NCI-H1694 treated with DMSO at 0.1 percent for 48 hours (cell line): ENCODE measurements around the gene UFM1.
"Not testable (repeated sequence)": the region's sequence is repeated elsewhere in the genome, so short reads cannot be mapped to it uniquely, and the experiment has no call there.

ENCODE experiments used
- DNase-seq: peaks from one replicate; lab custom pipeline; 2025; lab: John Stamatoyannopoulos, UW

The UFM1 gene

DNA sequence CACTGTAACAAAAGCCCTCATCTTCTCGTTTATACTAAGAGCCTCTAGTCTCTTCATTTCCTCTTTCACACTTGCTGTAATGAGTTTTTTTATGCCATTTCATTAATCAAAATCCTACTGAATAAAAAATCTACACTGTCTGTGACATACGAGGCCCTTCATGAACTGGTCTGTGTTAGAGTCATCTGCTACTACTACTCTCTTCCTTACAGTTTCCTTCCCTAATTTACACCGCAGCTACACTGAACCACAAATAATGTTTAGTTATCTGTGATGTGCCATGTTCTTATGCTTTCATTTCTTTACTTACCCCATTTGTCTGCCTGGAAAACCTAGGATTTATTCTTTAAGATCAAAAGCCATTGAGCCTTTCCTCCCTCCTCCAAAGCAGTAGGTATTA, 16.0 kb downstream of the UFM1 start:
- DNase-seq: no peak

DNA sequence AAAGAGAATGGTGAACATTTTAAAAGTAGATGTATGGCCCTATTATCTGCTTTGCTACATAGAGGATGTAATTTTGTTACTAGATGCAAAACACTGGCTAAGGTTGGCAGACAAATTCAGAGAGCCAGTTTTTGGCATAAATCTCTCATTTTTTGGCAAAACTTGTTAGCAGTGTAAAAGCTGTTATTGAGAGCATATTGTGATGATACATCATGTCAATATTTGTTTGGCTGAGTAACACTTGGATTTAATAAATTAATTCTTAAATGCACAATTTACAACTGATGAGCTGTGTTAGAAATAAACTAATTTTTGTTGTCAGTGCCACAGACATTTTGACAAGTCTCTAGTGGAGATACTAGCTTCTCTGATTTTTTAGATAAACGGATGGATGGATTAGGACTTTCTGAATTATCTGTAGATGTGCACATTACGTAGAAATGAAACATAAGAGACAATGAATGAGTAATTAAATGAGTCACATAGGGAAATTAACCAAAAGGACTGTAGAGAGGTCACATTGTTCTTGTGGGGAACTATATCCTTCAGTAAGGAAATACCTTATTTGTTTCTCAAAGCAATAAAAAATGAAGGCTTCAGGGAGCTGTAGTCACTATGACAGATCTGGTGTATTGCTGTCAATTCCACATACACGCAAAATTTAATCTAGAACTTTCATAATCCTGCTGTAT, 17.4 kb downstream of the UFM1 start:
- DNase-seq: no peak

DNA sequence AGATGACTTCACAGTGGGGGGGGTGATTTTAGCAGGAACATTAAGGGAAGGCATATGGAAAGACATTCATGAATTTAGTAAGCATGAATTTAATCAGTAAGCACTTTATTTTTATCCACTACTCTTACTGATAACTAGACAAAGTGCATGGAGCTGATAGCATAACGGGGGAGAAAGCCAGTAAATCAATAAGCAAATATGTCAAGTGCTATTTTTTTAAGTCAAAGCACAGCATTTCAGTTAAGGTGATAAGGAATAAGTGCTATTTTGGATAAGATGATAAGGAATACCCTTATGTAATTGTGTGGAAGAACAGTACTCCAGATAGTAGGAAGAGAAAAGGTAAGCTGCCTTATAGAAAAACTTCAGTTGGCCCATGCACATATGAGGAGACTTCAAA, 19.4 kb downstream of the UFM1 start:
- DNase-seq: no peak

DNA sequence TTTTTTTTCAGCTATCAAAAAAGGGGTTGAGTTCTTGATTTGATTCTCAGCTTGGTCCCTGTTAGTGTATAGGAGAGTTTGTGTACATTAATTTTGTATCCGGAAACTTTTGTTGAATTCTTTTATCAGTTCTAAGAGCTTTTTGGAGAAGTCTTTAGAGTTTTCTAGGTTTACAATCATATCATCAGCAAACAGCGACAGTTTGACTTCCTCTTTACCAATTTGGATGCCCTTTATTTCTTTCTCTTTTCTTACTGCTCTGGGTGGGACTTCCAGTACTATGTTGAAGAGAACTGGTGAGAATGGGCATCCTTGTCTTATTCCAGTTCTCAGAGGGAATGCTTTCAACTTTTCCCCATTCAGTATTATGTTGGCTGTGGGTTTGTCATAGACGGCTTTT, 20.4 kb downstream of the UFM1 start:
- not testable (repeated sequence) for DNase-seq

DNA sequence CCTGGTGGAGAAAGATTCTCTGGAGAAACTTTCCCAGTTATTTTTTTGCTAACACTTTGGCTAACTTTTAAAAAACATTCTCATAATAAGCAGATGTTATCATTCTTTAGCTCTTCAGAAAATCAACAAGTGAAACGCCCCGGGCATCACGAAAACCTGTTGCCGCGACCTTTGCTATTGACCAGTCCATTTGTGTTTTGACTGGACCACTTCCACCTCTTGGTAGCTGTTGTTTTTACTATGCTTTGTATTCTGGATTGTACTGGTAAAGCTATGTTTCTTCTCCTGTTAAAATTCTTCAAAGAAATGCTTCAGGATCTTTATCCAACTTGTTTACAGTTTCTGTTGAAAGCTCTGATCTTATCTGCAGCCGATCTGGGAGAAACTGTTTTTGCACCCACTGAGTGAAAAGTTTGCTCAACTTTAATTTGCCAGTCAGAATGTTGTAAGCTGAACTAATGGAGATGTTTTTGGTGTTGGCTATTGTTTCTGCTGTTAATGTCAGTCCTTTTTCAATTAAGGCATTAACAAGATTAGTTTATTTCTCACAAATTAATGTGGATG, 23.3 kb downstream of the UFM1 start:
- DNase-seq: no peak

DNA sequence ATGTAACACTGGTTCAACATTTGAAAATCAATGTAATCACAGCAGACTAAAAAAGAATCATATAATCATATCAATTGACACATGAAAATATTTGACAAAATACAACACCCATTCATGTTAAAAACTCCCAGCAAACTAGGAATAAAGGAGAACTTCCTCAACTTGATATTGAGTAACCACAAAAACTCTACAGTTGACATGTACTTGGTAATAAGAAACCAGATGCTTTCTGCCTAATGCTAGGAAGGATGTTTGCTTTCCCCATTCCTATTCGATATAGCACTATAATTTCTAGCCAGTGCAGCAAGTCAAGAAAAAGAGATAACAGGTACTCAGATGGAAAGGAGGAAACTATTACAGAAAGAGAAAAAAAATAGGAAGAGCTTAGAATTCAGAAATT, 26.9 kb downstream of the UFM1 start:
- DNase-seq: no peak

DNA sequence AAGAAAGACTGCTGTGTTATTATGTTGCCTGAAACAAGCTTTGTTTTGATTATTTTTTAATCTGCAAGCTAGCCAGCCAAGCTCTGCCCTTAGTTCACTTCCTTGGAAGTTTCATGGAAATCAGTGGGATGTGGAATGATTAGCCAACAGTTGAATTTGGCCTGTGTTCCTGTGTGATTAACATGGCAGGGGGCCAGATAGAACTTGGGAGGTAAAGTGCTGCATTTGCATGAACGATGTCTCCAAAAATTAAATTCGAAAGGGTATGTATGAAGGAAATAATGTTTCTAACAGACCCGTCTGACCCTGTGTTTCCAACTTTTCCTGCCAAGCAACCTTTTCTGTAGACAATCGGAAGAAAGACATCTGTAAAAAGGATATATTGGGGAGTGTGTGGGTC, 32.2 kb downstream of the UFM1 start:
- DNase-seq: no peak

DNA sequence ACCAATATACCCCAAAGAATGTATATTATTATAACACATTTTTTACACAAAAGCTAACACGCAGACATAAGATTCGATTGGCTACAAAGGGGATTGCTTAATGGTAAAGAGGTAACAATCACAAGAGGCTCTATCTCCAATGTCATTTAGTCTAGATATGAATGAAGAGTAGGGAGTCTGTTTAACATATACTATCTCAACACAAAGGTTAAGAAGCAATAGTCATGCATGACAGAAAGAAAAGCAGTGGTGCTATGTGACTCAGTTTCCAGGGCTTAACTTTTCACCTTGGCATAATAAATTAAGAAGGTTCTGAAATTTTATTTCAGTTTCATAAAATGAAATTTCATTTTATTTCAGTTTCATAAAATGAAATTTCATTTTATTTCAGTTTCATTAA, 33.3 kb downstream of the UFM1 start:
- DNase-seq: no peak

DNA sequence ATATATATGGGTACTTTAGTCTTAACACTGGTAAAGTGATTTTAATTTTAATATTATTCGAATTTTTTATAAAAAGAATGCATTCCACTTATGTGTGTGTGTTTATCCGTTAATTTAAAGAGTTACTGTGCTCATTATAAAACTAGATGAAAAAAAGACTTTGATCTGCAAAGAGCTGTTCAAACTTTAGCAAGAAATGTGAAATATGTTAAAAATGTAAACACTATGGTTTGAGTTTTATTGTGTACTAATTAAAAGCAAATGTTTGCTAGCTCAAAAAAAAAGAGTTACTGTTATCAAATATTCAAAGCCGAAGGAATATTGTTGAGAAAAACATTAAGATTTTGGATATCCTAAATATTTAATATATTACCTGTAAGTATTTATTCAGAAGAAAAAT, 34.5 kb downstream of the UFM1 start:
- DNase-seq: no peak

DNA sequence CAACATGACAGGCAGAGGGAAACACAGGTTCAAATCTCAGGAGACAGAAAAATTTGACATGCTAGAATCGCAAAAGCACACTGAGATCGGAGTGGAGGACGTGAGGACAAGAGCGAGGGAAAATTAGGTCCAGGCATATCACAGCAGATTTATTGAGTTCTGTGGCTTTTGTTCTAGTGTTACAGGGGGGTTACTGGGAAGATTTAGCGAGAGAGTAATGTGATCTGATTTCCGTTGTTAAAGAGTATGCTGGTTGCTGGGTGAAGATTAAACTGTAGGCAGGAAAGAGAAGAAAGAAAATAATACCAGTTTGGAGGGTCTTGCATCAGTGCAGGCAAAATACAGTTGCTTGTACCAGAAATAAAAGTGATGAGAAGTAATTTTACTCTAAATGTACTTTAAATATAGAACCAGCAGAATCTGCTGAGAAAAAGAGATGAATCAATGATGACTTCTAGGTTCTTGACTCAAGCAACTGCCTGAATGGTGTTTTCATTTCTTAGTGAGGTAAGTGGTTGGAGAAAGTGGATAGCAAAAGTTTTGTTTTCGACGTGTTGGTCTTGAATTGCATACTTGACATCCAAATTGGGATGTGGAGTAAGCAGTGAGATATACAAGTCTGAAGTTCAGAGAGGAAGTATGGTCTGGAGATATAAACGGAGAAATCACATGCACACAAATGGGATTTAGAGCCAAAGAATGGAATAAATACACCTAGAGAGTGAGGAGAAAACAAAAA, 35.7 kb downstream of the UFM1 start:
- no peak for DNase-seq

DNA sequence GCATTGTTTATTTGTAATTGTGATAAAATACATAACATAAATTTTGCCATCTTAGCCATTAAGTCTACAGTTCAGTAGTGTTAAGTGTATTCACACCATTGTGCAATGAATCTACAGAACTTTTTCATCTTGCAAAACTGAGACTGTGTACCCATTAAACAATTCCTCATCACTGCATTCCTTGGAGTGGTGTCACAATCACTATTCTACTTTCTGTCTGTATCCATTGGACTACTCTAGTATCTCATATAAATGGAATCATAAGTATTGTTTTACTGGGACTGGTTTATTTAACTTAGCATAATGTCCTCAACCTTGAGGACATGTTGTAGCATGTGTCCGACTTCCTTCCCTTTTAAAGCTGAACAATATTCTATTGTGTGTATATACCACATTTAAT, 36.8 kb downstream of the UFM1 start:
- no peak for DNase-seq

DNA sequence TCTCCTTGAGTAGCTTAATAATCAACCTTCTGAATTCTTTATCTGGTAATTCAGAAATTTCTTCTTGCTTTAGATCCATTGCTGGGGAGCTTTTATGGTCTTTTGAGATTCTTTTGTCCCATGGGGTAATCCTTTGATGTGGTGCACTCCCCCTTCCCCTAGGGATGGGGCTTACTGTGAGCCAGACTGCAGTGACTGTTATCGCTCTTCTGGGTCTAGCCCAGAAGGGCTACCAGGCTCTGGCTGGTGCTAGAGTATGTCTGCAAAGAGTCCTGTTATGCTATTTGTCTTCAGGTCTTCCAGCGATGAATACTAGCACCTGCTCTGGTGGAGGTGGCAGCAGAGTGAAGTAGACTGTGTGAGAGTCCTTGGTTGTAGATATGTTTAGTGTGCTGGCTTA, 41.7 kb downstream of the UFM1 start:
- no peak for DNase-seq

DNA sequence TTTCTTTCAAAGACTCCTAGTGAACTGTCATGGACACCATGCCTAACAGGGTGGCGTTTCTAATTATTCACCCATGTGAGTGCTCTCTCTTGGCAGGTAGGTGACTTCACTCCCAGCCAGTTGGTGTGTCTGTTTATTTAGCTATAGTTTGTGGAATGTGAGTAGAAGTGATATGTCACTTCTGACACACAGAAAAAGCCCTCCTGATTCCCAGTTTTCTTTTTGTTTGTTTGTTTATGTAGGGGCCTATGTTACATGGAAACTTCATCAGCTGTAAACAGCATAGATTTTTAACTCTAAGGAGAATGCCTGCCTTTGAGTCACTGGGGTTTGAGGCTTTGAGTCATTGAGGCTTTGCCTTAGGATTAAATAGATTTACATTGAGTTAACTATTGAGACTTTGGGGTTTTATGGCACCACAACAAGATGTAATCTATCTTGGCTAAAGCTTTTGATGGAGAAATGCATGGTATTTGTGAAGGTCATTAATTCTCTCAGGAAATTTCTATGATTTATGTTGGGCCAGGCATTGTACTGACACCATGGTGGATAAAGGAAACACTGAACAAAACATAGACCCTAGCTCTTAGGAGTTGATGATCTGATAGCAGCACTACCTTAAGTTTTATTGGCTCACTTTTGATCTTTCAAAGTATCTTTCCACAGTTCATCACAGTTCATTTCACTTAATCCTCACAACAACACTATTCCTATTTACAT, 45.3 kb downstream of the UFM1 start:
- no peak for DNase-seq

DNA sequence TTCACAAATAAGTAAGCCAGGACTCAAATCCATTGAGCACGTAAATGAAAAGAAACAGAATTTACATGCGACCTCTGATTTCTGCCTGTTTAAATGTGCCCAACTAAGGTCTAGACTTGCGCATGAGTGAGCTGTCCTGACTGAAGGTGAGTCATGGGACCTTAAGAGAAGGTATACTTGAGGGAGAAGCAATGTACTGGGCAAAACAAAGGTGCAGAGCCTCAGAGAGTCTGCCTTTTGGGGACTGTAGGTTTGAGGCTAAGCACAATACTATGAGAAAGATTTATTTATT, 45.8 kb downstream of the UFM1 start:
- no peak for DNase-seq

DNA sequence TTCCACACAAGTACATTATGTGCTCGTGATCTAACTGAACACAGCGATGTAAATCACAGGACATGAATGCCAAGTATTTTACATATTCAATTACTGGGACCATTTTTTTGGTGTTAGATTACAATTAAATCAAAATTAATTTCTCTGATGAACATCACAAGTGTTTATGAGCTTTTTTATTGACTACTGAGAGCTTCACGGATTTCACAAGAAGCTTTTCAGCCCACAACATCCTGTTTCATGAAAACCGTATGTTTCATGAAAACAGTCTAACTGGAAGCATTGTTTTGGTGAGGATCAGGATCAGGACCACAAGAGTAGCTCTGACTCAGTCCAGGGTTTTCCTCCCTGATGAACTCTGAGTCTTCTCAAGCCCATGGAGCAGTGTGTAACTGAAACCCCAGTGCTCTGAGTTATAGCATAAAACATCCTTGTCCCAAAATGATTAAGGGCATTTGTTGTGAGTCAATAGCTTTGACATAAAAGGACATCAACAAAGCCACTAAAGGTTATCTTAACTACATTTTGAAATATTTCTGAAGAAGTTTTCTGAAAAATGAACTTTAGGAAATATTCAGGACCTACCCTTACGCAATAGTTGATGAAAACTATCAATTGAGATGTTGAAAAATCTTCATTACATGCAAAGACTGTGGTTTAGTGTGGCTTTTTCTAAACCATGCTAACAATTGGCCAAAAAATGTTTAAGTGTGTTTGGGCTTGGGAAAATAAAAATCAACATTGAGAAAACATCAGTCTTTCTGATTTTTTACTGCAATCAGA, 49.3 kb downstream of the UFM1 start:
- no peak for DNase-seq

DNA sequence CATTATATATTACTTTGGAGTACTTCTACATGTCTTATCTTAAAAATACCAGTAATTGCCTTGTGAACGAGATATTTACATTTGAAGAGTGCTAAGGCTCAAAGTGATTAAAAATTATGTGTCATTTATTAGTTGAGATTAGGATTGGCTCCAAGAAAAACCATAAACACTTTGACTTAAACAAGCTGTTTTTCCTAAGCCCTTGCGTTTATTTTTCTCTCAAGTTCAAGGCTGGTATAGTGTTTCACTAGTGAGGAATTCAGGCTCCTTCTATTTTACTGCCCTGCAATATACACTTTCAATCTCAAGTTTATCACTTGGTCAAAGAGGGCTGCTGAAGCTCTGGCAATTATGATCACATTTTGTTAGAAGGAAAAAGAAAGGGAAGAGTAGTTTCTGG, 49.9 kb downstream of the UFM1 start:
- DNase-seq: no peak

DNA sequence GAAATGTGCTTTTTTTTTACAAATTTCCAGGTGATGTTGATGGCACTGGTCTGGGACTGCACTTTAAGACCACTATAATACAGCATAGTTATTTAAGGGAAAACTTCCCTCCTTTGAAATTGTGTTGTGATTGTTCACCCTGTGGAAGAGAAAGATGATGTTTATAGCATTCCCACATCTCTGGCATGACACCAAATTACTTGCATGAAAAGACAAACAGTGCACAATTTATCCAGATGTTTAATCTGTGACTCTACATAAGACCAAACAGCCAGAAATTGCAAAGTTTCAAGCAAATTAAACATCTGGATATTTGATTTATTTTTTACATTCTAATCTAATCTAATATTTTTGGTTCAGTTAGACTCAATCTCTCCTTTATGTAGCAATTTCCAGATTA, 51.6 kb downstream of the UFM1 start:
- no peak for DNase-seq

DNA sequence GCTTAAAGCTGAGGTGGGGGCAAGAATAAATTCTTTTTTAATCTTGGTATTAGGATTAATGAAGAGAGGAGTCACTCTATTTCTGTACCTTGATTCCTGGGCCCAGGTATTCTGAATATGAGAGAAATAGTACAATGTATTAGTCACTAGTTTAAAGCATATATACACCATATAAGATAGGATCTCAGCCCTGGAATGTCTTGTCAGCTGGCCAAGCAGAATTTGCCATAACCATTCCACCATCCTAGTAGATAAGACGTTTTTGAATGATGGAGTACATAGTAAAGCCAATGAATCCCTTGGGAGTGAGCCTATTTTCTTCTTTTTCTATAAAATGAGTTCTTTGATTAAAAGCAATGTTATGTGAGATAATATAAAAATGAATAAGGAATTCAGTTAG, 55.6 kb downstream of the UFM1 start:
- DNase-seq: no peak

DNA sequence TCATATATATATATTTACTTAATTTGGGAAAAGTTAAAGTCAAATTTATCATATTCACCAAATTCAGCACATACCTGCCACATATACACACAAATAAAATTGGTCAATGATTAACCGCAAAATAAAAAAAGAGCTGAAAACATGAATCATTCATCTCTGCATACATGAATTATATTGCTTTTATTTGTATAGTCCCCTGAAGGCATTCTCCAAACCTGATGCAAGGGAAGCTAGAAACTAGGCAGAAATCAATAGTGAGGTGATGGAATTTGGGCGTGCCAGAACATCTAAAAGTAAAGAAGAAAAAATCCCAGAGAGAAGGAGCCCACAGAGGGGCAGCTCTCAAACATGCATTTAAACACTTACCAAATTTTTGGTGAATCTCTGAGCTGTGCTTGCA, 60.1 kb downstream of the UFM1 start:
- no peak for DNase-seq

DNA sequence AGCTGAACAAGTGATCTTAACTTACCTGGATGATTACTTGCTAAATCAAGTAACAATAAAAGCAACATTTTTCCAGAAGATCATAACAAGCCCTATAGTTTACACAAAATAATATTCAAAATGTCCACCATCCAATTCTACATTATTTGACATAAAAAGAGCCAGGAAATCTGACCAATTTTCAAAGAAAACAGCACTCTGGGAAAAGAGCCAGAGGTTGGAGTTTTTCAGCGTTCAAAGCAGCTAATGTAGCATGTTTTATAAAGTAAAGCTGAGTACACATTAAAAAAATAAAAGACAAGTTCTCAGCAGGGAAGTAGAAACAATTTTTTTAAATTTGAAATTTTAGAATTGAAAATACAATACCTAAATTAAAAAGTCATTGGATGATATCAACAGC, 62.6 kb downstream of the UFM1 start:
- no peak for DNase-seq
